Measurements from ENCODE around the gene MLIP. TPM values are rescaled to one million over a fixed set of nuclear protein-coding genes. Genes with fewer than 3 reads are reported as not detected.

MLIP gene
- total RNA-seq, 4 donors from 2014 or later: 0.64 to 4.3 (median 2.5) TPM

DNA sequence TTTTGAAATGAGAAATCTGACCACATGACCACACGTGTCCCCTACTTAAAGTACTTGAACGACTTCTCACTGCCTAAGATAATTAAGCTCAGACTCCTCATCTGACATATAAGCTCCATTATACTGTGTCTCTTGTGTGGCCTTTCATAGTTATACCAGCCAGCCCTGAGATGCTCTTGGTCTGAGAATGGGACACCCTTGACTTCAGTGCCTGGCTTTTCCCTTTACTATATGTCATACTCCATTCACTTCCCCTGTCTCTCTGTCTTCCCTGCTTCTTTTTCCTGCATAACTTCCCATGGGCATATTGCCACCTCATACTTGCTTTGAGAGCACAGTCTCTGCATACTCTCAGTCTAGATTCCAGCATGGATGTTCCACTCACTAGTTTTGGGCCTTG, 143.6 kb downstream of the MLIP start:
- WGBS, 2 donors: 78 to 93% methylated on average over 2 of the region's 2 CpGs
- intact Hi-C loops (cut with DNase I): no loop called here
- Histone ChIP-seq H3K4me3 (no peak overlapping the region), H3K9me3 (no peaks in the 10 kb centered on the region), H3K4me1 (peaks cover 0 to 6% (median 3%) of the 10 kb centered on the region in 3 donors), H3K27ac (no peak overlapping the region), H3K36me3 (no peaks in the 10 kb centered on the region), H3K27me3 (no peaks in the 10 kb centered on the region)
- no peak for DNase-seq
- TF ChIP-seq, protein P1, sequence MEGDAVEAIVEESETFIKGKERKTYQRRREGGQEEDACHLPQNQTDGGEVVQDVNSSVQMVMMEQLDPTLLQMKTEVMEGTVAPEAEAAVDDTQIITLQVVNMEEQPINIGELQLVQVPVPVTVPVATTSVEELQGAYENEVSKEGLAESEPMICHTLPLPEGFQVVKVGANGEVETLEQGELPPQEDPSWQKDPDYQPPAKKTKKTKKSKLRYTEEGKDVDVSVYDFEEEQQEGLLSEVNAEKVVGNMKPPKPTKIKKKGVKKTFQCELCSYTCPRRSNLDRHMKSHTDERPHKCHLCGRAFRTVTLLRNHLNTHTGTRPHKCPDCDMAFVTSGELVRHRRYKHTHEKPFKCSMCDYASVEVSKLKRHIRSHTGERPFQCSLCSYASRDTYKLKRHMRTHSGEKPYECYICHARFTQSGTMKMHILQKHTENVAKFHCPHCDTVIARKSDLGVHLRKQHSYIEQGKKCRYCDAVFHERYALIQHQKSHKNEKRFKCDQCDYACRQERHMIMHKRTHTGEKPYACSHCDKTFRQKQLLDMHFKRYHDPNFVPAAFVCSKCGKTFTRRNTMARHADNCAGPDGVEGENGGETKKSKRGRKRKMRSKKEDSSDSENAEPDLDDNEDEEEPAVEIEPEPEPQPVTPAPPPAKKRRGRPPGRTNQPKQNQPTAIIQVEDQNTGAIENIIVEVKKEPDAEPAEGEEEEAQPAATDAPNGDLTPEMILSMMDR (IDR thresholded peaks at IDR 0.05): no peak
- no peak for TF ChIP-seq POLR2A (IDR thresholded peaks at IDR 0.05)

DNA sequence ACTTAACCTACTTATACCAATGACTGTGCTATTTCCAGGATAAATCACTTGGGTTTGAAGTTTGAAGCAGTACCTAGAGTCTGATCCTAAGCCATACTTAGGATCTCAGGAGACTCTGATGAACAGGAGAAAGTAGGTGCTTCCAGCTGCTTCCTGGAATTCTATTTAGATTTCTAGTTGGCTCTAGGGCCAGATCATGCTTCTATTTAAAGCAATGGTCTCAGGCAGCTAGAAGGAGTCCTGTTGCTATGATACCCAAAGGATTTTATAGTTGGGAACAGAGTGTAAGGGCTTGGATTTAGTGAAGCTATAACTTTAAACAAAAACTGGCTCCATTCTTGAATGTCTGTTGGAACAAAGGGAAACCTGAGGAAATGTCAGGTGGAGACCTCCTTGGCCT, 144.6 kb downstream of the MLIP start:
- Histone ChIP-seq H3K27me3 (no peaks in the 10 kb centered on the region), H3K36me3 (no peaks in the 10 kb centered on the region), H3K4me3 (no peak overlapping the region), H3K4me1 (peaks cover 0 to 6% (median 3%) of the 10 kb centered on the region in 3 donors), H3K27ac (no peak overlapping the region), H3K9me3 (no peaks in the 10 kb centered on the region)
- intact Hi-C loops (cut with DNase I): no loop called here
- DNase-seq: no peak
- no peak for TF ChIP-seq POLR2A (IDR thresholded peaks at IDR 0.05)
- TF ChIP-seq, protein P1 (IDR thresholded peaks at IDR 0.05): no peak

DNA sequence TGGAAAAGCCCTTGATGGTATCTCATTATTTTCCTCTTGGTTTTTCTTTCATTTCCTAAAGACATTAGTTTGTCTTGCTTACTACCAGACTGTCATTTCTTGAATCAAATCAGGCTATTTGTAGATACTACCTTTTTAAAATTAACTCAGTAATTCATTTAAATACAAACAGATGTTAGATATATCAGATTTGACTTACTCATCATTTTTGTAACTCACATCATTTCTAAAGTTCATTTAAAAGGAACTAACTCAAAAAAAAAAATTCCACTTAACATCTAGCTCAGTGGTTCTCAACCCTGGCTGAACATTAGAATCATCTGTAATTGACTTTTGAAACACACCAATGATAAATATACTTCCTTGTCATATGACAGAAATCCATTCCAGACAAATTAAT, 148.8 kb downstream of the MLIP start:
- no peak for TF ChIP-seq POLR2A (IDR thresholded peaks at IDR 0.05)
- TF ChIP-seq, protein P1 (IDR thresholded peaks at IDR 0.05): no peak
- H3K27ac ChIP-seq: no peak overlapping the region
- H3K27me3 ChIP-seq: no peaks in the 10 kb centered on the region
- no peak overlapping the region for H3K4me3 ChIP-seq
- H3K4me1 ChIP-seq: peaks cover 0 to 6% (median 3%) of the 10 kb centered on the region in 3 donors
- intact Hi-C loops (cut with DNase I): no loop called here
- H3K36me3 ChIP-seq: no peaks in the 10 kb centered on the region
- no peak for DNase-seq
- no peaks in the 10 kb centered on the region for H3K9me3 ChIP-seq

DNA sequence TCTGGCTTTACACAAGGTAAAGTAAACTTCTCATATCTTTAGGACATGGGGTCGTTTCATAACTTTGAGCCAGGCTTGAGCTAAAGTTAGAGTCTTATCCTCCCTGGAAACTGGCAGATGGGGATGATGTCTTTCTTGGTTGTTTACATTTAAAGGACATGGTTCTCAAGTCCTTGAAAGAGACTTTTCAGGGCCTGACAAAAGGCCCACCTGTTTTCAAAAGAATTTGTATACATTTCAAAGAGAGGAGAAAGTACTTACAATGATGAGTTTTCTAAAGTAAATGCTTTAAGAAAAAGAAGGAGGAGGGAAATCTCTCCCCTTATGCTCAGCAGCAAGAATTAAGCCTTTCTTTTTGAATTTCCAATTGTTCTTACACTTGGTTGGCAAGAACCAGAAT, 151.3 kb downstream of the MLIP start:
- intact Hi-C loops (cut with DNase I): no loop called here
- 31 to 55% methylated on average over 1 of the region's 1 CpG for WGBS, 2 donors

DNA sequence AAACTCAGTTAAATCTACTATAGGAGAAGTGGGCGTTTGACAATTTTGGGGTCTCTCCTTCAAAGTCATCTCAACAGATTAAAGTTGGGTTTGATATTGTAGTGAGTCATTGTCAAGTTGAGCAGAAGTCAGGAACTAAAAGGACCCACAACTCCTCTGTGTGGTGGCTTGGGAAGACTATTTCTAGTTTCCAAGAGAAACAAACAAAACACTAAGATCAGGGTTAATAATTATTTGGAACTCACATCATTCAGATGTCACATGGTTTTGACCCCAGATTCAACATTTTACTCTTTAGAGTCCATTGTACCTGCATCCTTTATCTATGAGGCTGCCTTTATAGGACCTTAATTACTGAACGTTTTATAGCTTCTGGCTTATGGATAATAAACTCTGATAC, 151.7 kb downstream of the MLIP start:
- Histone ChIP-seq H3K4me3 (no peak overlapping the region), H3K27me3 (no peaks in the 10 kb centered on the region), H3K9me3 (no peaks in the 10 kb centered on the region), H3K27ac (no peak overlapping the region), H3K4me1 (no peaks in the 10 kb centered on the region), H3K36me3 (no peaks in the 10 kb centered on the region)
- no peak for TF ChIP-seq POLR2A (IDR thresholded peaks at IDR 0.05)
- TF ChIP-seq, protein P1 (IDR thresholded peaks at IDR 0.05): no peak
- WGBS, 2 donors: 57 to 68% methylated on average over 2 of the region's 2 CpGs
- no peak for DNase-seq
- intact Hi-C loops (cut with DNase I): no loop called here

More for the DNA sequence above, 151.3 kb downstream of the MLIP start:
- no peaks in the 10 kb centered on the region for H3K36me3 ChIP-seq
- H3K27ac ChIP-seq: no peak overlapping the region
- H3K9me3 ChIP-seq: no peaks in the 10 kb centered on the region
- H3K27me3 ChIP-seq: no peaks in the 10 kb centered on the region
- TF ChIP-seq, protein P1 (IDR thresholded peaks at IDR 0.05): no peak
- TF ChIP-seq POLR2A (IDR thresholded peaks at IDR 0.05): no peak
- DNase-seq: no peak
- no peaks in the 10 kb centered on the region for H3K4me1 ChIP-seq
- no peak overlapping the region for H3K4me3 ChIP-seq
